Transverse colon (tissue), 4 donors: ENCODE results near the gene CR1L.

ENCODE experiments used
- CTCF ChIP-seq, 5 experiments: fragments of 200-600 bp in 3 of 5; fragments of 450-650 bp in 2 of 5; sonication (generic) in 3 of 5; IDR thresholded peaks; 1 replicate in 2 of 5; 2 replicates in 3 of 5; pipeline ENCODE4 v1.5.1; 2016 to 2017; ENCODE audit warnings: antibody characterized with exemption in 5 of 5, inconsistent platforms in 3 of 5, mild to moderate bottlenecking in 2 of 5, moderate library complexity in 1 of 5
- POLR2AphosphoS5 ChIP-seq, 3 donors: sonication (generic); formaldehyde crosslinking; IDR thresholded peaks; one replicate each; pipeline ENCODE4 v1.6.1; 2016; ENCODE audit warnings: antibody characterized with exemption in 3 of 3

GRCh38 chr1:207742850-207743555 is 98.1 kb downstream of the CR1L start:
- no peak for TF ChIP-seq CTCF (IDR thresholded peaks at IDR 0.05)
- no peak for TF ChIP-seq POLR2AphosphoS5 (IDR thresholded peaks at IDR 0.05)
